GM21529 (cell line): Measurements from ENCODE around the gene PNPLA7.
"Not testable (repeated sequence)": the region's sequence is repeated elsewhere in the genome, so short reads cannot be mapped to it uniquely, and the experiment has no call there.

Source experiments
- ATAC-seq: cut with Tn5 transposase; IDR thresholded peaks from one replicate; pipeline ENCODE4 v1.9.1; 2021; ENCODE audit not compliant: unreplicated experiment

Gene PNPLA7

DNA sequence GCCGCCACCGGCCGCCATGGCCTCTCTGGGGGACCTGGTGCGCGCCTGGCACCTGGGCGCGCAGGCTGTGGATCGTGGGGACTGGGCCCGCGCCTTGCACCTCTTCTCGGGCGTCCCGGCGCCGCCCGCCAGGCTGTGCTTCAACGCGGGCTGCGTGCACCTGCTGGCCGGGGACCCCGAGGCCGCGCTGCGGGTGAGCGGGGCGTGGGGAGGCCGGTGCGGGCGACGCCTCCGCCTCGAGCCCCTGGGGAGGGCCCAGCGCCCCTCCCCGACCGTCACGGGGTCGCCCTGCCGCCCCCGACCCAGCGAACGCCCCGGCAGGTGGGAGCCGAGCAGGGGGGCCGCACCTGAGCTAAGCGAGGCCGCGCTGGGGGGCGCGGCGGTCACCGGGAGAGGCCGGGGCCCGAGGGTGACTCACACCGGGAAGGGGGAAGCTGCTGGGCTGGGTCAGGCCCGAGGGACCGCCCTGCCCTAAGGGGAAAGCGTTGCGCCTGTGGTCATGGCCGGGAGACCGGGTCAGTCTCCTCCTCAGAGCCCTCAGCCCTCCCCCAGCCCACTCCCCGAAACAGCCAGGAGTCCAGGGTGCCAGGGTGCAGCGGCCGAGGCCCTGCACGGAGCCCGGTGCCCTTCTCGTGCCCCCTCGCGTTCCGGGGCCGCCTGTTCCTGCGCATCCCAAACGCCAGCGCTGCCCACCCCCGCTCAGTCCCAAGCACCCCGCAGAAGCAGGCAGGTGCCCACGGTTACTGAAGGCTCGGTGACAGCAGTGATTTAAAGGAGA is 126.5 kb downstream of the PNPLA7 start:
- ATAC-seq = peak; percentile 33

DNA sequence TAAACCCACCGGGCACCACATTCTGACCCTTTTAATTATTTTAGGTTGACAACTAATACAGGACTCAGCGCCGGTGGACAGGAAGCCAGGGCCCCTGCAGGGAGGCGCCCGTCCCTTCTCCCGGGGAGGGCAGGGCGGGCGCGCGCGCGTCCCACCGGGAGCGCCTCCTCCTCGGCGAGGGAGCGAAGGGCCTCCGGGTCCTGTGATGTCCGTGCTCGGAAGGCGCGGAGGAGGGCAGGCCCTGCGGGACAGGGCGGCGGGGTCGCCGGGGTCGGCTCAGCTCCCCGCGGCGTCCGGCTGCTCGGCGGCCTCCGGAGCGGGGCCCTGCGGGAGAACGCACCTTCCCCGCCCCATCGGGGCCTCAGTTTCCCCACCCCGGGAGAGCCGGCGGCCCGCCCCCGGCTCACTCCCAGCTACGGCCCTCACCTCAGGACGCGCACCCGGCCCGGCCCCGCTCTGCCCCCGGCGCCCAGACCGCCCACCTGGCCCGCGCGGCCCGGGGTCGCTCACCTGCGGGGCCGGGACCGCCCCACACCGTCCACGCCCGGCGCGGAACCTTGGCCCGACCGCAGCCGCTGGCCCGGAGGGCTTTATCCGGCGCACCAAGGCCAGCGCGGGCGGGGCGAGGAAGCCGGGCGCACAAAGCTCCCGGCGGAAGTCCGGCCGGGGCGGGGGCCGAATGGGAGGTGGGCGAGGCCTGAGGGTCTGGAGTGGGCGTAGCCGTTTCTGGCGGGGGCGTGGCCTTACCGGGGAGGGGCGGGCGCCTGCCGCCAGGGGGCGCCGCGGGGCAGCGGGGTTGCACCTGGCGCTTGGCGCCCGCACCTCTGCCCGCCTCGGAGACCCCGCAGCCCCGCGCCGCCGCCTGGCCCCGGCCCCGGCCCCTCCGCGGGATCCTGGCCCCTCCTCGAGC is 127.3 kb downstream of the PNPLA7 start, which contains the start of the genes EXD3 and NOXA1:
Gene EXD3 (minus strand): TSS at position 559 of the 910 bp plus-strand sequence. CDS start 27,805 bp downstream, outside the sequence.
Gene NOXA1 (plus strand): TSS at position 790 of the 910 bp plus-strand sequence. CDS start 137 bp downstream, outside the sequence.
- peak; percentile 69 for ATAC-seq

DNA sequence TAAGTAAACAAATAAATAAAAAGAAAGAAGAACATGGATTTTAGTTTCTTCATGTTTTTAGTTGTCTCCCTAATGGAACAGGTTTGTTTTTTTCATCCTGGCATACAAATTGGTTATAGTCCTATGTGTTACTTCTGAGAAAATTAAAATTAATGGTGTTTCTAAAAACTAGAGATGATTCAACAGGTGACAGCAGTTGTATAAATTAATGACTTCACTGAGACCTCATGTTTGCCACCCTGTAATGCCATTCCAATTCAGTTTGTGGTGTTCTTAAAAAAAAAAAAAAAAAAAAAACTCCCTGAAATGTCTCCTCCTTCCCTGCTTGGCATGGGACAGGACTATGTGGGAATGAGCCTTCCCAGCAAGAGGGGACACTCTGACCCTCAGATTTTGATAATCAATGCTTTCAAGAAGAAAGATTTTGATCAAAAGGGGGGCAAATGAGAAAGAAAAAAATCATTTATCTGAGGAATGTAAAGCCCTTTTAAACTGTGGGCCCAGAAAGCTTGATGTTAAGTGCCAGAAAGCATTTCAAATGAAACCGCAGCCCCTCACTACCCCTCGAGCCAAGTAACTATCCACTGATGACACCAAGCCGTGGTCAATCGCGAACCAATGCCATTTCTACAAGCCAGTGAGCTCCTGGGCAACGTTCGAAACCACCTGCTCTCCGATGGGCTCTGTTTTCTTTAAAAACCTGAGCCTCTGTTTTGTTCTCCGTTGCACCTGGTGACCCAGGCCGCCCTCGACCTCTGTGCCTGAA is 128.2 kb downstream of the PNPLA7 start:
- no peak for ATAC-seq

DNA sequence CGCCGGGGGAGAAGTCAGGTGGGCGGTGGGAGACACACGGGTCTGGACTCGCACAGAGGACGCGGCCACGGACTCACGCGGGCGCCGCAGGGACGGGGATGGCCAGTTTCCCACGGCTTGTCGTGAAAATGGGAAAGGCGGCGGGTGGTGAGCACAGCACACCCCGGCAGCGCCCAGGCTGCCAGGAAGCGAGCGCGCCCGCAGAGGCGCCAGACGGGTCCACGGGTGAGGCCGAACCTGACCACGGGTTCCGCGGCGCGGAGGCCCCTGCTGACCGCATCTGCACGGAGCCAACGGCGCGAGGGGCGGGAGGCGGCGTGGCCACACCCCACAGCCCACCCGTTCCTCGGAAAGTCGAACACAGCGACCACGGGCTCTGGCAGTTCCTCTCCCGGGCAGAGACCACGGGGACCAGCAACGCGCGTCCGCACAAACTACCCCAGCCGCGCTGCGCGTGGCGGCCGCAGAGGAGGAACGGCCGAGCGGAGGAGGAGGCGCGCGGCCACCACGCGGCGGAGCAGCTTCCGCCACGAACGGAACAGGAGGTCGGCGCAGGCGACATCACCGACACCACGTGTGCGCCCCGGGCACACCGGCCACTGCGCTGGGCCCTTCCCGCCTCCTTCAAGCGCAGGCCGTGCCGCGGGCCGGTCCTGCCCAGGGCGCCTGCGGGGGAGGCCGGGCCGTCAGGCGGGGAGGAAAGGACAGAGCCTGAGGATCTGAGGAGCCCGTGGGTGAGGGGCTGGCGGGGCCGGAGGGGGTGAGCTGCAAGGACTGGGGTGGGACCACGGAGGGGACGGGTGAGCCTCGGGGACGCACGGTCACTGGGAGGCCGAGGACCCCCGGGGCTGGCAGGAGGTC is 132.8 kb downstream of the PNPLA7 start:
- no peak for ATAC-seq

DNA sequence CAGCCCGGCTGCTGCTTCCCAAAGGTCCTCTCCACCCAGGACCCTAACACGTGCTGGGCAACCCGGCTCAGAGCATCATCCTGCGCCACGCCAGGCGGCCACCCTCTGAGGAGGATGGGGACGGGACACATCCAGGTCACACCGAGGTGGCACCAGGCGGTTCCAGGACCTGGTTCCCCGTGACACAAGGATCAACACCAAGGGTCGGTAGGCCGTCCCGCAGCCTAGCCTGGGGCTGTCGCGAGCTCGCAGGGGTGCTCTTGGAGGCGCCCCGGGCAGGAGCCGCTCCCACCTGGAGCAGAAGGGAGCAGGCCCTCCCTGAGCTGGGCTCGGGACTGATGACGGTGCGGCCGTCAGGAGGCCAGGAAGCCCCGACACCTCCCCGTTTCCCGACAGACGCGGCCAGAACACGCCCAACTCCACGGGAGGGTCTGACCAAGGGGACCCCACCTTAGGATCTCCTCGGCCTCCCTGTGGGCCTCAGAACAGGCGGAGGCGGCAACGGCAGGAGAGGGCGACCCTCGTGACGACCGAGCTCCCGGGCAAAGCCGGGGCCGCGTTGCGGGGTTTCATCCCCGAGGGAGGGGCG is 133.5 kb downstream of the PNPLA7 start:
- ATAC-seq = no peak

DNA sequence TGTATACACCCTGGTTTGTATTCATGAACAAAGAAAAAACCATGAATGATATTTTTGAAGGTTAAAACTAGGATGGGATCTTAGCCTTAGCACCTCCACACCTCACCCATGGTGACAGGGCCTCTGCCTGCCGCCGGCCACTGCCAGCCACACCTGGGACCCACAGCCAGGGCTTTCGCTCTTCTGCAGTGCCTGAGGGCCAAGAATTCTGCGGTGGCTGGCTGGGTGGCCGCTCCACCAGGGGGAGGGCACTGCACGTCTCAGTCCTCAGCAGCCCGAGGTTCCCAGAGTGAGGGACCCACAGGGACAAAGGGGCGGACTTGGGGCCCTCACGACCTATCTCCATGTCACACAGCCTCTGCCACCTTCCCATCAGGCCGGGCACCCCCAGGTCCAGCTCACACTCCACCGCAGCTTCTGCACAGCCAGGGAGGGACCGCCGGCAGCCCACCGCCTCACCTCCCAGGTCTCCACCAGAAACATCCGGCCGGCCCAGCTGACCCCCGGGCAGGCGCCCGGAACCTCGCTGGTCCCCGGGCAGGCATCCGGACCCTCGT is 134.1 kb downstream of the PNPLA7 start:
- ATAC-seq = no peak

DNA sequence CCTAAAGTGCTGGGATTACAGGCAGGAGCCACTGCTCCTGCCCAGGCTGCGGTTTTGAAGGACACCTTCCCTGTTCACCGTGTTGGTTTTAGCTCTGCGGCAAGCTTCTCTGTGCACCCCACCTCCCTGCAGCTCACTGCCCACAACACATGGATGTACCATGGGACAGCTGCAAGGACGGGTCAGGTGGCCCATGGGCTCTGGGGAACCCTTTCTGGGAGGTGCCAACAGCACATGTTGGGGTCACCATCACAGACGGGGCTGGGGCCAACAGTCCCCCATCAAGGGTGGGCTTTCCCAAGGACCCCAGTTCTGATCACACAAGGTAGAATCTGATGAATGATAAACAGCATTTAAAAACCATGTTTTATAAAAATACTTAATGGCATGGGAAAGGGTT is 134.8 kb downstream of the PNPLA7 start:
- no peak for ATAC-seq

DNA sequence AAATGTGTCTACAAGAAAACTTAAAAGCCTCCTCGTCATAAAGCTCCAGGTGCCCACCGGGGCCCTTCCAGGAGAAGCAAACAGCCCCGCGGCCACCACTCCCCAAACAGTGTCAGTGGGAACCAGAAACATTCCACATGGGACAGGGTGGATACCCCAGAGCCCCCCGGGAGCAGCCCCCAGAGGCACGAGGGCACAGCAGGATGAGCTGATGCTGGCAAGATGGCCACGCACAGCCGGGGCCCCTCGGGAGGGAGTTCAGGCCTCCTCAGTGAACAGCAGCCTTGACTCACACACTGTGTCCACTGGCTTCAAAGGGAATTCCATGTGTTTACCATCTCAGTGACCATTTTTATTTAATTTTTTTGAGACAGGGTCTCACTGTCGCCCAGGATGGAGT is 137.8 kb downstream of the PNPLA7 start:
- no peak for ATAC-seq

DNA sequence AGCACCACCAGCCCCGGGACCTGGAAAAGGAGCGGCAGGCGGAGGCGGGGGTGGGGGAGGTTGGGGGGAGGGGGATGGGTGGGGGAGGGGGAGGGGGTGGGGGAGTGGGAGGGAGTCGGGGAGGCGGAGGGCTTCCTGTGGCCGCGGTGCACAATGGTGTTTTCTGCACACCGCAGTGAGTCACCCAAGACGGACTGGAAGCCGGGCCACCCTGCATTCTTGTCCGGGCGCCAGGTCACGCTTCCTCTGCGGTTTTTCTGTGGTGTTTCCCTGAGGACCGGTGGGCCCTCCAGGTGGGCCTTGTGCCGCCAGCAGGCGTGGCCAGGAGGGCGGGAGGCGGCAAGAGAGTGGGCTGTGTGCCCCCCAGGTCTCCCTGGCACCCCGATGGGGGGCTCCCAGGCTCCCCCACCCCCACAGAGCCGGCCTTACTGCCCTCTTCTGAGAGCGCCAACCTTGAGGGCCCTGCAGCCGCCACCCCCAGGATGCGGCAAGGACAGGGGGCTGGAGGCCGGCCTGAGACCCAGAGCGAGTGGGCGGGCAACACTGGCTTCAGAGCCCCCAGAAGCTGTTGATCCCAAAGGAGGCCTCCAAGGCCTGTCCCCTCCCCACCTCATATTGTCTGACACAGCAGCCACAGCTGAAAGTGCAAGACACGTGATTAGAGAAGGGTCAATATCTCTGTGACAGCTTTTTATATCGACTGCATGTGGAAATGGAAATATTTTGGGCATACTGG is 138.4 kb downstream of the PNPLA7 start:
- no peak for ATAC-seq

DNA sequence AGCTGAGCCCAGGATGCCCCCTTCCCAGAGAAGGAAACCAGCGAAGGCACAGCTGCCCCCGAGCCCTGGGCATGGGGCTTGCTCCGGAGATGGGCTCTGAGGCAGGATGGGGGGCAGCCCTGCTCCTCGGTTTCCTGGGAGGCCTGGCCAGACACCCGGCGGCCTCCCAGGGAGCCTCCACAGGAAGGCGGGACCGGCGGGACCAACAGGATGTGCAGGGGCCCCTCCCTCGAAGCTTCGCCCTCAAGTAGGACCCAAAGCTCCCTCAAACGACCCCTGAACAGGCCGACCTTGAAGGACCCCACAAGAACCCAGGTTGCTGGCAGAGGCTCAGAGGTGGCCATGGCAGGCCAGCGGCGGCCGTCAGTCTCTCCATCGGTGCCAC is 138.9 kb downstream of the PNPLA7 start:
- no peak for ATAC-seq

DNA sequence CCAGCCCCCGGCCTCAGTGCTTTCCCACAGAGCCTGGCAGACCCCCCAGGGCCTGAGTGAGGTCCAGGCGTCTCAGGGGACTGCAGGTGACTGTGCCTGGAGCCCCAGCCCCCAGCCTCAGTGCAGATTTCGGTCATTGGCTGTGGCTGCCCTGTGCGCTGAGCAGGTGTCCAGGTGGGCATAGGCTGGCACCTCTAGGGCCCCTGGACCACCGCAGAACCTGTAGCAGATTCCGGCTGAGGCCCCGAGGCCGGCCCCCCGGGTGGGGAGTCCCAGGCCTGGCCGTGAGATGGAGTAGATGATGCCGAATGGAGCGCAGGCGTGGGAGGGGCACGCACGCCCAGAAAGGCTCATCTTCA is 139.3 kb downstream of the PNPLA7 start:
- ATAC-seq = no peak

DNA sequence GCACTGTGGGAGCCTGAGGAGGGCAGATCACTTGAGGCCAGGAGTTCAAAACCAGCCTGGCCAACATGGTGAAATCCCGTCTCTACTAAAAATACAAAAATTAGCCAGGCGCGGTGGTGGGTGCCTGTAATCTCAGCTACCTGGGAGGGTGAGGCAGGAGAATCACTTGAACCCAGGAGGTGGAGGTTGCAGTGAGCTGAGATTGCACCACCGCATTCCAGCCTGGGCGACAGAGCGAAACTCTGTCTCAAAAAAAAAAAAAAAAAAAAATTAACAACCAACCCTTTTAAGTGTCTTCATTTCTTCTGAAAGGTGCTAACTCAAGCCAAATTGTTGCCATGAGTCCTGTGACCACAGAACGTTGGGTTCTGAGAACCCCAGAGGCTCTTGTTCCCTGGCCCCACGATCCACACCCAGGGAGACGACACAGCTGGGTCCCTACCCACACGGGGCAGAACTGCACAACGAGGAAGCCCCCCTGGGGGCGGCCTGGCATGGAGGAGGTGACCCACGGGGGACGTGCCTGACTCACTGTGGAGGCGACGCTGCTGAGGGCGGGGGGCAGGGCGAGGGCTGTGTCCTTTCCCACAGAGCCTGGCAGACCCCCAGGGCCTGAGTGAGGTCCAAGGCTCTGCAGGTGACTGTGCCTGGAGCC is 139.8 kb downstream of the PNPLA7 start:
- not testable (repeated sequence) for ATAC-seq
